HCT116 (cell line): ENCODE results near the gene NEMP1. TPM values are rescaled to one million over a fixed set of nuclear protein-coding genes. Genes with fewer than 3 reads are reported as not detected.

ENCODE experiments used
- ATAC-seq: fragments of 200-7000 bp; cut with Tn5 transposase; 2 replicates; pipeline ENCODE4 v1.9.1; 2020; ENCODE audit warnings: mild to moderate bottlenecking, moderate library complexity
- BruUV-seq: library from RNA; stranded (reverse); fragments of 400-500 nt; replicated peaks from 2 replicates; lab custom pipeline; 2021; lab: Mats Ljungman, UMichigan
- CTCF ChIA-PET: fragments of 300-600 bp; sonication (Branson Sonifier 250); formaldehyde crosslinking; loops from one replicate; lab custom pipeline; 2021; ENCODE audit warnings: antibody characterized with exemption; lab: Charles Lee
- POLR2A ChIA-PET: fragments of 300-600, 350-600 bp; sonication (Branson Sonifier 250); formaldehyde crosslinking; loops from one replicate; lab custom pipeline; 2021; ENCODE audit warnings: antibody characterized with exemption; lab: Charles Lee
- RAD21 ChIA-PET, 2 experiments: fragments of 300-600 bp; sonication (Branson Sonifier 250); formaldehyde crosslinking; loops; one replicate each; lab custom pipeline; 2023; ENCODE audit warnings: low total read pairs in 2 of 2; ENCODE audit not compliant: uncharacterized antibody in 2 of 2, unreplicated experiment in 2 of 2, low non-redundant PET in 1 of 2; lab: Charles Lee
- DNase-seq: peaks from one replicate; pipeline ENCODE4 v3.0.0-alpha.2; 2010; ENCODE audit warnings: low read depth, low spot score
- H2AFZ ChIP-seq: fragments of 200-600 bp; shearing (Covaris generic), sonication (generic); 2 replicates; pipeline ENCODE4 v1.6.1; 2017; ENCODE audit warnings: low read depth, mixed run types, mixed read lengths, antibody characterized with exemption, low read length; ENCODE audit not compliant: poor library complexity, severe bottlenecking
- H3K27ac ChIP-seq: 2 replicates; pipeline ENCODE4 v1.5.1; 2012; ENCODE audit warnings: low read depth, low read length
- H3K27me3 ChIP-seq: fragments of 200-600 bp; sonication (generic); 2 replicates; pipeline ENCODE4 v1.6.1; 2016; ENCODE audit warnings: mixed run types, low read length, mixed read lengths; ENCODE audit not compliant: insufficient read depth
- H3K36me3 ChIP-seq, 2 experiments: fragments of 200-500 bp in 1 of 2; fragments of 200-600 bp in 1 of 2; sonication (Bioruptor generic) in 1 of 2; sonication (generic) in 1 of 2; 2 replicates each; pipeline versions ENCODE4 v1.5.1 to v1.6.1; 2014 to 2016; ENCODE audit warnings: low read length in 2 of 2, inconsistent platforms in 1 of 2, mixed read lengths in 1 of 2, mixed run types in 1 of 2; ENCODE audit not compliant: insufficient read depth in 2 of 2, control insufficient read depth in 1 of 2
- H3K4me1 ChIP-seq, 2 experiments: fragments of 200-600 bp in 1 of 2; sonication (generic) in 1 of 2; 2 replicates each; pipeline versions ENCODE4 v1.5.1 to v1.6.1; 2012 to 2017; ENCODE audit warnings: low read length in 2 of 2, inconsistent platforms in 1 of 2, mild to moderate bottlenecking in 1 of 2, mixed read lengths in 1 of 2, mixed run types in 1 of 2, moderate library complexity in 1 of 2; ENCODE audit not compliant: insufficient read depth in 2 of 2, control insufficient read depth in 1 of 2
- H3K4me2 ChIP-seq: fragments of 200-600 bp; sonication (generic); 2 replicates; pipeline ENCODE4 v1.6.1; 2017; ENCODE audit warnings: mixed run types, low read length, mixed read lengths
- H3K4me3 ChIP-seq, 2 experiments: fragments of 200-600 bp in 1 of 2; sonication (generic) in 1 of 2; replicated peaks in 1 of 2; 2 replicates each; pipeline ENCODE4 v1.5.1; 2011 to 2016; ENCODE audit warnings: low read length in 2 of 2, control low read depth in 1 of 2, low read depth in 1 of 2, mild to moderate bottlenecking in 1 of 2, mixed read lengths in 1 of 2, mixed run types in 1 of 2
- H3K79me2 ChIP-seq: fragments of 200-600 bp; sonication (generic); 2 replicates; pipeline ENCODE4 v1.6.1; 2017; ENCODE audit warnings: mild to moderate bottlenecking, mixed run types, low read length, moderate library complexity, mixed read lengths; ENCODE audit not compliant: insufficient read depth
- H3K9ac ChIP-seq: fragments of 200-600 bp; sonication (generic); 2 replicates; pipeline ENCODE4 v1.6.1; 2016; ENCODE audit warnings: low read length, mixed read lengths
- H3K9me2 ChIP-seq: fragments of 200-600 bp; sonication (generic), shearing (Covaris generic); 2 replicates; pipeline ENCODE4 v1.6.1; 2017; ENCODE audit warnings: mixed run types, mild to moderate bottlenecking, moderate library complexity; ENCODE audit not compliant: insufficient read depth
- H3K9me3 ChIP-seq, 2 experiments: fragments of 200-500 bp in 1 of 2; fragments of 200-600 bp in 1 of 2; sonication (Bioruptor generic) in 1 of 2; sonication (generic) in 1 of 2; 2 replicates each; pipeline ENCODE4 v1.6.1; 2014 to 2017; ENCODE audit warnings: low read length in 2 of 2, mixed read lengths in 2 of 2, inconsistent platforms in 1 of 2, low read depth in 1 of 2, mild to moderate bottlenecking in 1 of 2, mixed run types in 1 of 2, moderate library complexity in 1 of 2; ENCODE audit not compliant: control insufficient read depth in 1 of 2, insufficient read depth in 1 of 2
- H4K20me1 ChIP-seq: fragments of 200-600 bp; sonication (generic), shearing (Covaris generic); 2 replicates; pipeline ENCODE4 v1.6.1; 2017; ENCODE audit warnings: mixed run types, mild to moderate bottlenecking, moderate library complexity; ENCODE audit not compliant: insufficient read depth
- CBX3 ChIP-seq: IDR thresholded peaks from 2 replicates; pipeline ENCODE4 v1.6.1; 2012; ENCODE audit warnings: low read depth
- CEBPB ChIP-seq: IDR thresholded peaks from 2 replicates; pipeline ENCODE4 v1.6.1; 2012; ENCODE audit warnings: low read depth
- CTCF ChIP-seq, 3 experiments: fragments of 200-600 bp in 1 of 3; sonication (generic) in 1 of 3; IDR thresholded peaks in 2 of 3; conservative IDR thresholded peaks in 1 of 3; 2 replicates each; pipeline ENCODE4 v1.5.1; 2012 to 2017; ENCODE audit warnings: low read depth in 2 of 3, low read length in 2 of 3, antibody characterized with exemption in 1 of 3, borderline replicate concordance in 1 of 3, control low read depth in 1 of 3, mild to moderate bottlenecking in 1 of 3, mixed read lengths in 1 of 3, mixed run types in 1 of 3, moderate library complexity in 1 of 3; ENCODE audit not compliant: insufficient read depth in 1 of 3
- EGR1 ChIP-seq: IDR thresholded peaks from 2 replicates; pipeline ENCODE4 v1.6.1; 2012; ENCODE audit warnings: low read depth
- ELF1 ChIP-seq: IDR thresholded peaks from 2 replicates; pipeline ENCODE4 v1.6.1; 2012; ENCODE audit warnings: low read depth, borderline replicate concordance
- EZH2phosphoT487 ChIP-seq: fragments of 200-600 bp; IDR thresholded peaks from 2 replicates; pipeline ENCODE4 v1.6.1; 2018; ENCODE audit warnings: antibody characterized with exemption, borderline replicate concordance
- JUND ChIP-seq: IDR thresholded peaks from 2 replicates; pipeline ENCODE4 v1.6.1; 2012
- MAX ChIP-seq: IDR thresholded peaks from 2 replicates; pipeline ENCODE4 v1.6.1; 2012
- POLR2A ChIP-seq: IDR thresholded peaks from 2 replicates; pipeline ENCODE4 v1.7.0; 2011; ENCODE audit warnings: borderline replicate concordance; ENCODE audit not compliant: insufficient read depth, insufficient read length; ENCODE audit errors: extremely low read depth
- RAD21 ChIP-seq: IDR thresholded peaks from 2 replicates; pipeline ENCODE4 v1.6.1; 2012; ENCODE audit warnings: low read depth, mild to moderate bottlenecking
- SIN3A ChIP-seq: IDR thresholded peaks from 2 replicates; pipeline ENCODE4 v1.6.1; 2012; ENCODE audit warnings: low read depth
- SP1 ChIP-seq: IDR thresholded peaks from 2 replicates; pipeline ENCODE4 v1.6.1; 2012; ENCODE audit warnings: low read depth
- SRF ChIP-seq: IDR thresholded peaks from 2 replicates; pipeline ENCODE4 v1.6.1; 2012; ENCODE audit warnings: low read depth
- TCF7L2 ChIP-seq: IDR thresholded peaks from 2 replicates; pipeline ENCODE4 v1.7.0; 2011; ENCODE audit warnings: borderline replicate concordance, inconsistent platforms; ENCODE audit not compliant: insufficient read depth, insufficient read length; ENCODE audit errors: extremely low read depth
- YY1 ChIP-seq: IDR thresholded peaks from 2 replicates; pipeline ENCODE4 v1.6.1; 2011; ENCODE audit warnings: low read length, low read depth, moderate library complexity, mild to moderate bottlenecking; ENCODE audit not compliant: insufficient replicate concordance; ENCODE audit errors: extremely low read depth
- ZFX ChIP-seq: fragments of 450-650 bp; IDR thresholded peaks from 2 replicates; pipeline ENCODE4 v1.6.1; 2017
- ZNF274 ChIP-seq: fragments of 200-500 bp; sonication (Bioruptor generic); IDR thresholded peaks from 2 replicates; pipeline ENCODE4 v1.6.1; 2014; ENCODE audit warnings: mild to moderate bottlenecking, low read depth, low read length, inconsistent platforms
- intact Hi-C: fragments of 100-400 bp; cut with micrococcal nuclease; formaldehyde crosslinking; loops from 2 replicates; pipeline ENCODE4 v1.10.0; 2022
- total RNA-seq: library from RNA; stranded (reverse); gene quantifications from one replicate; pipeline ENCODE4 v1.2.1, GENCODE V29; 2021; ENCODE audit not compliant: unreplicated experiment
- TF ChIP-seq, protein P1 (sequence below): IDR thresholded peaks from 2 replicates; pipeline ENCODE4 v1.6.1; 2011; ENCODE audit warnings: mild to moderate bottlenecking, low read length, moderate library complexity; ENCODE audit not compliant: insufficient replicate concordance; ENCODE audit errors: extremely low read depth

NEMP1 gene
- total RNA-seq, 1 experiment from 2014 or later = 35.2 TPM

GRCh38 chr12:57103856-57104255, 25.3 kb upstream of the NEMP1 start (continued):
- TF ChIP-seq, protein P1, sequence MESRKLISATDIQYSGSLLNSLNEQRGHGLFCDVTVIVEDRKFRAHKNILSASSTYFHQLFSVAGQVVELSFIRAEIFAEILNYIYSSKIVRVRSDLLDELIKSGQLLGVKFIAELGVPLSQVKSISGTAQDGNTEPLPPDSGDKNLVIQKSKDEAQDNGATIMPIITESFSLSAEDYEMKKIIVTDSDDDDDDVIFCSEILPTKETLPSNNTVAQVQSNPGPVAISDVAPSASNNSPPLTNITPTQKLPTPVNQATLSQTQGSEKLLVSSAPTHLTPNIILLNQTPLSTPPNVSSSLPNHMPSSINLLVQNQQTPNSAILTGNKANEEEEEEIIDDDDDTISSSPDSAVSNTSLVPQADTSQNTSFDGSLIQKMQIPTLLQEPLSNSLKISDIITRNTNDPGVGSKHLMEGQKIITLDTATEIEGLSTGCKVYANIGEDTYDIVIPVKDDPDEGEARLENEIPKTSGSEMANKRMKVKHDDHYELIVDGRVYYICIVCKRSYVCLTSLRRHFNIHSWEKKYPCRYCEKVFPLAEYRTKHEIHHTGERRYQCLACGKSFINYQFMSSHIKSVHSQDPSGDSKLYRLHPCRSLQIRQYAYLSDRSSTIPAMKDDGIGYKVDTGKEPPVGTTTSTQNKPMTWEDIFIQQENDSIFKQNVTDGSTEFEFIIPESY = no peak
- TF ChIP-seq SRF (no peak), ZNF274 (no peak)

GRCh38 chr12:57101892-57102695, 23.5 kb upstream of the NEMP1 start:
- peak; percentile 34 for ATAC-seq
- H3K4me2 ChIP-seq = peak overlapping the region; percentile 48
- no peak overlapping the region for H2AFZ ChIP-seq
- no peak for TF ChIP-seq POLR2A
- no peak for TF ChIP-seq ELF1
- no peak for TF ChIP-seq CBX3
- TF ChIP-seq JUND = no peak; the same call in 1 of the 2 replicates
- no peak for TF ChIP-seq TCF7L2
- TF ChIP-seq CTCF (IDR thresholded peaks at IDR 0.05 in 2 of 3, conservative IDR thresholded peaks at IDR 0.05 in 1 of 3; ENCODE audit: borderline replicate concordance in 1 of 3, insufficient read depth in 1 of 3, low read depth in 2 of 3, low read length in 2 of 3) = no peak
- TF ChIP-seq CEBPB = no peak
- TF ChIP-seq MAX = no peak
- no peak for TF ChIP-seq ZFX
- no peak for TF ChIP-seq SIN3A
- no peak for TF ChIP-seq SRF
- no peak for TF ChIP-seq EGR1
- TF ChIP-seq EZH2phosphoT487 = no peak
- TF ChIP-seq, protein P1 = no peak
- no peak for TF ChIP-seq YY1
- no peak; the same call in 1 of the 2 replicates for TF ChIP-seq SP1
- no peak for TF ChIP-seq RAD21
- ChIA-PET POLR2A (interaction anchor here (0.6 to 1.2 kb wide), 2 partner anchors 9 to 13 kb away, joined by 3 to 5 read pairs; partner anchors contain the start of genes NAB2 and STAT6), RAD21 (interaction anchor here in 1 of 2 experiments (0.5 kb wide), 1 partner anchor 10 kb away, joined by 3 read pairs; no protein-coding TSS in a partner anchor), CTCF (interaction anchor here (1.6 kb wide), 1 partner anchor 8 kb away, joined by 6 read pairs; no protein-coding TSS in a partner anchor)
- no peaks in the 10 kb centered on the region for H3K9me3 ChIP-seq
- peaks cover 11 to 21% of the 10 kb centered on the region in 2 experiments for H3K4me1 ChIP-seq
- H3K9ac ChIP-seq = 0 out of 2 replicates have a peak overlapping the region, but pooled peaks have one; percentile 6
- H3K79me2 ChIP-seq = no peaks in the 10 kb centered on the region
- intact Hi-C loops = no loop called here
- BruUV-seq = no TSS peak
- no peak for DNase-seq
- no peaks in the 10 kb centered on the region for H4K20me1 ChIP-seq
- peaks cover 0 to 5% of the 10 kb centered on the region in 2 experiments; a peak in 1 of 4 replicates for H3K36me3 ChIP-seq
- no peak overlapping the region for H3K4me3 ChIP-seq
- H3K27me3 ChIP-seq = no peaks in the 10 kb centered on the region
- H3K9me2 ChIP-seq = no peaks in the 10 kb centered on the region
- peak overlapping the region; percentile 8; the same call in 1 of the 2 replicates for H3K27ac ChIP-seq
